DND-41 (cell line): ENCODE measurements around the gene AKAP6.

Experiments
- ATAC-seq: fragments of 200-7000 bp; cut with Tn5 transposase; 3 replicates; pipeline ENCODE4 v1.9.1; 2021; ENCODE audit warnings: low read depth; ENCODE audit not compliant: insufficient read depth
- DNase-seq: peaks from one replicate; pipeline ENCODE4 v3.0.0-alpha.2; 2020
- H2AFZ ChIP-seq: 2 replicates; pipeline ENCODE4 v1.6.0; 2012; ENCODE audit warnings: low read depth, low read length
- H3K27ac ChIP-seq: 2 replicates; pipeline ENCODE4 v1.5.1; 2012; ENCODE audit warnings: low read length, inconsistent platforms
- H3K27me3 ChIP-seq: fragments of 200-600 bp; sonication (generic); 2 replicates; pipeline ENCODE4 v1.6.0; 2012; ENCODE audit warnings: low read length, mild to moderate bottlenecking, inconsistent platforms; ENCODE audit not compliant: insufficient read depth, poor library complexity
- H3K36me3 ChIP-seq: 2 replicates; pipeline ENCODE4 v1.5.1; 2012; ENCODE audit warnings: low read length, inconsistent platforms; ENCODE audit not compliant: insufficient read depth
- H3K4me1 ChIP-seq: 2 replicates; pipeline ENCODE4 v1.5.1; 2012; ENCODE audit warnings: mild to moderate bottlenecking, low read length; ENCODE audit not compliant: insufficient read depth
- H3K4me2 ChIP-seq: 2 replicates; pipeline ENCODE4 v1.6.0; 2012; ENCODE audit warnings: mild to moderate bottlenecking, moderate library complexity, low read length, inconsistent platforms; ENCODE audit not compliant: insufficient read depth
- H3K4me3 ChIP-seq, 2 experiments: fragments of 200-600 bp in 1 of 2; shearing (Covaris generic) in 1 of 2; 2 replicates each; pipeline ENCODE4 v1.5.1; 2012 to 2016; ENCODE audit warnings: inconsistent platforms in 2 of 2, low read length in 2 of 2, mild to moderate bottlenecking in 2 of 2, low read depth in 1 of 2, moderate library complexity in 1 of 2
- H3K79me2 ChIP-seq: 2 replicates; pipeline ENCODE4 v1.6.0; 2012; ENCODE audit warnings: low read length, inconsistent platforms; ENCODE audit not compliant: insufficient read depth
- H3K9ac ChIP-seq: 2 replicates; pipeline ENCODE4 v1.6.0; 2012; ENCODE audit warnings: low read depth, mild to moderate bottlenecking, inconsistent platforms, low read length, moderate library complexity
- H3K9me3 ChIP-seq: 2 replicates; pipeline ENCODE4 v1.5.1; 2012; ENCODE audit warnings: low read length, moderate library complexity, mild to moderate bottlenecking, inconsistent platforms; ENCODE audit not compliant: insufficient read depth, severe bottlenecking
- H4K20me1 ChIP-seq: 2 replicates; pipeline ENCODE4 v1.6.0; 2012; ENCODE audit warnings: low read length; ENCODE audit not compliant: insufficient read depth
- EZH2 ChIP-seq: IDR thresholded peaks from 3 replicates; pipeline ENCODE4 v1.6.1; 2012; ENCODE audit warnings: borderline replicate concordance, low read depth, mild to moderate bottlenecking, moderate library complexity, low read length, inconsistent platforms; ENCODE audit not compliant: severe bottlenecking
- TF ChIP-seq, protein P1 (sequence below): IDR thresholded peaks from 2 replicates; pipeline ENCODE4 v1.5.1; 2012; ENCODE audit warnings: borderline replicate concordance, low read length, moderate library complexity, mild to moderate bottlenecking; ENCODE audit not compliant: poor library complexity, severe bottlenecking; ENCODE audit errors: extremely low read depth

The AKAP6 gene

DNA sequence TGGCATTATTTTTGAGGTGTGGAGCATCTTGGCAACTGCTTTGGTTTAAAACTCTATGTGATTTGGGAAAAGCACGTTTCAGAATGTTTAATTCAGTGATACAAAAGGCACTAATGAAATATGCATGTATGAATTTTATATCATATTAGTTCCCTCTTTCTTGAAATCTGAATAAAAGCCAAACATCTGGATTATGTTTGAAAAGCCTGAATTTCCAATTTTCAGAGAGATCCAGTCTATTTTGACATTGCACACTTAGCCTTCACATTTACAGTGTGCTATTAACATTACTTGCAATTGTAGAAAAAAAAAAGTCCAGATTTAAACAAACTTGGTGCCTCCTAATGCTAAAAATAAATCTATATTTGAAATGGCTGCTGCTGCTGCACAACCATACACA lies 390.5 kb downstream of the AKAP6 start:
- H3K4me1 ChIP-seq = no peaks in the 10 kb centered on the region
- H3K4me2 ChIP-seq = no peak overlapping the region
- no peaks in the 10 kb centered on the region for H3K9me3 ChIP-seq
- no peaks in the 10 kb centered on the region for H3K79me2 ChIP-seq
- H4K20me1 ChIP-seq = no peaks in the 10 kb centered on the region
- no peak for ATAC-seq
- H3K9ac ChIP-seq = no peak overlapping the region
- no peak for DNase-seq
- no peaks in the 10 kb centered on the region for H3K36me3 ChIP-seq
- H3K4me3 ChIP-seq = no peak overlapping the region
- H3K27me3 ChIP-seq = no peaks in the 10 kb centered on the region
- H3K27ac ChIP-seq = no peak overlapping the region
- no peak overlapping the region for H2AFZ ChIP-seq
- TF ChIP-seq, protein P1, sequence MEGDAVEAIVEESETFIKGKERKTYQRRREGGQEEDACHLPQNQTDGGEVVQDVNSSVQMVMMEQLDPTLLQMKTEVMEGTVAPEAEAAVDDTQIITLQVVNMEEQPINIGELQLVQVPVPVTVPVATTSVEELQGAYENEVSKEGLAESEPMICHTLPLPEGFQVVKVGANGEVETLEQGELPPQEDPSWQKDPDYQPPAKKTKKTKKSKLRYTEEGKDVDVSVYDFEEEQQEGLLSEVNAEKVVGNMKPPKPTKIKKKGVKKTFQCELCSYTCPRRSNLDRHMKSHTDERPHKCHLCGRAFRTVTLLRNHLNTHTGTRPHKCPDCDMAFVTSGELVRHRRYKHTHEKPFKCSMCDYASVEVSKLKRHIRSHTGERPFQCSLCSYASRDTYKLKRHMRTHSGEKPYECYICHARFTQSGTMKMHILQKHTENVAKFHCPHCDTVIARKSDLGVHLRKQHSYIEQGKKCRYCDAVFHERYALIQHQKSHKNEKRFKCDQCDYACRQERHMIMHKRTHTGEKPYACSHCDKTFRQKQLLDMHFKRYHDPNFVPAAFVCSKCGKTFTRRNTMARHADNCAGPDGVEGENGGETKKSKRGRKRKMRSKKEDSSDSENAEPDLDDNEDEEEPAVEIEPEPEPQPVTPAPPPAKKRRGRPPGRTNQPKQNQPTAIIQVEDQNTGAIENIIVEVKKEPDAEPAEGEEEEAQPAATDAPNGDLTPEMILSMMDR = no peak
- no peak for TF ChIP-seq EZH2

DNA sequence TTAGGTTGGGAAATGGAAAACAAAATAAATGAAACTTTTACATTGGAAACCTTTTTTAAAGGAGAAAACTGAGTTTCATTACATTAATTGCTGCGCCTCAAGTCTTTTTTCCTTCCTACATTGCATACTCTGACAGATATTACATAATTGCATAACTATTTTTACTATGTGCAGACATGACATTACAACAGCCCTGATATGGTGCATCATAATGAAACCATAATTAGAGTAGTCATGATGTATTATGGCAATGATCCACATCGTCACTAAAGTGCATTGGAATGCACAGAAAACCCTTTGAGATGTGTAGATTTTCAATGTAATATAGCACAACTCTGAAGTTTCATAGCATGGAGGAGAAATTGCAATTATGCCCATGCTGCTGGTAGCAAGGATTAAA lies 391.8 kb downstream of the AKAP6 start:
- Histone ChIP-seq H3K9ac (no peak overlapping the region), H3K27me3 (no peaks in the 10 kb centered on the region), H3K4me3 (no peak overlapping the region), H3K4me2 (no peak overlapping the region), H3K36me3 (no peaks in the 10 kb centered on the region), H3K9me3 (no peaks in the 10 kb centered on the region), H3K79me2 (no peaks in the 10 kb centered on the region), H3K4me1 (no peaks in the 10 kb centered on the region), H4K20me1 (no peaks in the 10 kb centered on the region), H2AFZ (no peak overlapping the region), H3K27ac (no peak overlapping the region)
- TF ChIP-seq EZH2 = no peak
- TF ChIP-seq, protein P1 = no peak
- DNase-seq (no peak), ATAC-seq (no peak)

DNA sequence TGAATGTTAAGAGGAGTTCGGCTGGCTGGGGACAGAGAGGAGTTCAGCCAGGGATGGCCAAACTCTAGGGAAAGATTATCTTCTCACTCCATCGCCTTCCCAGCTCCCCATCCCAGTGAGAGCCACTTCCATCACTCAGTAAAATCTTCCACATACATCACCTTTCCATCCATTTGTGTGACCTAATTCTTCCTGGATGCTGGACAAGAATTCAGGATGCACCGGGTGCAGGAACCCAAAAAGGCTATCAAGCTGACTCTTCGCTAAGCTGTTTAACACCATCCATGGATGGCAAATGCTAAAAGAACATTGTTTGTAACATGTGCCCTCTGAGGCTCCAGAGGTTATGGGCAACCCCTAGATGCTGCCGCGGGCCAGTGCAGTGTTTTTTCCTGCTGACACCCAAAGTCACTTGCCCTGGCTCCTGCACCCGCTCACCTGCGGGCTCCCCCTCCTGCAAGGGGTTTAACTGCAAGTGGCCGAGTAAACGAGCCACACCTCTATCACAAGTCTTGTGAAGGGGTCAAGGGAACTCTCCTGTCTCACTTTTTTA lies 393.6 kb downstream of the AKAP6 start:
- Histone ChIP-seq H3K9me3 (no peaks in the 10 kb centered on the region), H3K27ac (no peak overlapping the region), H3K4me2 (no peak overlapping the region), H3K27me3 (no peaks in the 10 kb centered on the region), H3K4me3 (no peak overlapping the region), H3K9ac (no peak overlapping the region), H3K79me2 (no peaks in the 10 kb centered on the region), H4K20me1 (no peaks in the 10 kb centered on the region), H3K36me3 (no peaks in the 10 kb centered on the region), H3K4me1 (no peaks in the 10 kb centered on the region), H2AFZ (no peak overlapping the region)
- ATAC-seq (no peak), DNase-seq (no peak)
- TF ChIP-seq, protein P1 = no peak
- TF ChIP-seq EZH2 = no peak
